ENCODE data around the gene SAMHD1. TPM values are rescaled to one million over a fixed set of nuclear protein-coding genes. Genes with fewer than 3 reads are reported as not detected.

The SAMHD1 gene
- total RNA-seq, 1 experiment from 2014 or later, result 12.9 TPM

DNA sequence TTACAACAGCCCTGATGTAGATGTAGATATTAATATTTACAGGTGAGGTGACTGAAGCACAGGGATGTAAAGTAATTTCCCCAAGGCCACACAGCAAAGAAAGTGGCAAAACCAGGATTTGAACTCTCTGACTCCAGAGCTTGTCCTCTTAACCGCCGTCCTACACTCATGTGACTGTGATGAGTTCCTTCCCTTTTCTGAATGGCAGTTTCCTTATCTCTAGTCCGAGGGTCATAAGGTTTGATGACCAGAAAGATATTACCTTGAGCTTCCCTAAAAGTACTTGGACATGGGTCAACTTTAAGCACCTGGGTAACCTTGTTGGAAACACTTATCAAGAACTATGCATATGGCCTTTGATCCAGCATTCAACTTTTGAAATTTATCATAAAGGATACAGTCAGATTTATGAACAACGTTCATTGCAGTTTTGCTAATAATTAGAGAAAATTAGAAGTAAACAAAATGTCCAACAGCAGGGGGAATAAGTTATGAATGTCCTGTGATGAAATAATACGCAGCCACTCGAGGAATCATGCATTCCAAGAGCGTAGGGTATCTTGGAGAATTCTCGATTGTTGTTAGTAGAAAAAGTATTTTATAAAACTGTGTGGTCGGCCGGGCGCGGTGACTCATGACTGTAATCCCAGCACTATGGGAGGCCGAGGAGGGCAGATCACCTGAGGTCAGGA is 77.9 kb downstream of the SAMHD1 start:
- DNase-seq (ENCODE audit: low read depth), result no peak

DNA sequence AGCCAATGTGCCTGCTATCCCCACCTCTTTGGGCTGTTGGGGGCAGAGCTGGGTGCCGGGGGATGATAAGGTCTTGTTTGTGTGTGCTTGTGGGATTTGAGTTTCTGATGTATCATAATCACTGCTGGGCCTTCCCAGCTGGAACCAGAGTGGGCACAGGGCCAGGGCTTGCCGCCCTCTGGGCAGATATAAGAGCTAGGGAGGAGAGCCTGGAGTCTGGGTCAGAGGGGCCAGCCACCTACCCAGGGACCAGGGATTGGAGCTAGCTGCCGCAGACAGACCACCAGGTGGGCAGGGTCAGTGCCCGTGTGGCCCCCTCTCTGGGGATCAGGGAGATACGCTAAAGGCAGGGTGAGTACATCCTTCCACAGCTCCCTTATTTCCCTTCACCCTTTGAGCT is 78.7 kb downstream of the SAMHD1 start:
- DNase-seq (ENCODE audit: low read depth), result no peak

DNA sequence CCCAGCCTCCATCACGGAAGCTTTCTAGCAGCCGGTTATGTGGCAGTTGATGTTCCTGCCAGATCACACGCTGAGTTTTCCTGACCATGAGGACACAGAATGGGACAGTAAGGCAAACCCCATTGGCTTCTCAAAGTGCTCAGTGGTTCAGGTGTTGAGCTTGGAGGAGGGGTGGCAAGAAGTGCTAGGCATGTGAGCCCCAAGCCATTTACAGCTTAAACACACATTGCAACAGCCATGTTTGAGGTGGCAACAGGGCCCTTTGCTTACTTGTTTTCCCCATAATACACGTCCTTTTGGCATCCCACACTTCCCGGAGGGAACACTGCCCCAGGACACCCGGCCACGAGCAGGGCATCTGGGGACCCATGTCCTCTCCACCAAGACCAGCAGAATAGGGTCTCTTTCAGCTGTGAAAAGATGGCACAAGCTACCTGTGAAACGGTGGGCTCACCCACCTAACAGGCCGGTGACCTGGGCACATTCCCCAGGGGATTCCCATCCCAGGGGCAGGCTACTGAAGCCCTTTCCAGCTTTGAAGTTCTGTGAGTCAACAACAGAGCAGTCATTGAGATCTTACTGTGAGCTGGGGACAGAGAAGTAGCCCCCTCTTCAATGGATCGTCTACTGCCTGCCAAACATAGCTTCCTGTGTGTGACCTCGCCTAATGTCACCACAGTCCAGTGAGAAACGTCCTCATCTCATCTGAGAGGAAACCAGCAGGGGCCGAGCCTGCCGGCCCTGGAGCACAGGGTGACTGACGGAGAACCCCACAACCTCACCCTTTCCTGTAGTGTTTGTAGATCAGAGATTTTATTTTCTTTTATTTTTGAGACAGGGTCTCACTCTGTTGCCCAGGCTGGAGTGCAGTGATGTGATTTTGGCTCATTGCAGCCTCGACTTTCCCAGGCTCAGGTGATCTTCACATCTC is 79.6 kb downstream of the SAMHD1 start:
- DNase-seq (ENCODE audit: low read depth), result no peak

DNA sequence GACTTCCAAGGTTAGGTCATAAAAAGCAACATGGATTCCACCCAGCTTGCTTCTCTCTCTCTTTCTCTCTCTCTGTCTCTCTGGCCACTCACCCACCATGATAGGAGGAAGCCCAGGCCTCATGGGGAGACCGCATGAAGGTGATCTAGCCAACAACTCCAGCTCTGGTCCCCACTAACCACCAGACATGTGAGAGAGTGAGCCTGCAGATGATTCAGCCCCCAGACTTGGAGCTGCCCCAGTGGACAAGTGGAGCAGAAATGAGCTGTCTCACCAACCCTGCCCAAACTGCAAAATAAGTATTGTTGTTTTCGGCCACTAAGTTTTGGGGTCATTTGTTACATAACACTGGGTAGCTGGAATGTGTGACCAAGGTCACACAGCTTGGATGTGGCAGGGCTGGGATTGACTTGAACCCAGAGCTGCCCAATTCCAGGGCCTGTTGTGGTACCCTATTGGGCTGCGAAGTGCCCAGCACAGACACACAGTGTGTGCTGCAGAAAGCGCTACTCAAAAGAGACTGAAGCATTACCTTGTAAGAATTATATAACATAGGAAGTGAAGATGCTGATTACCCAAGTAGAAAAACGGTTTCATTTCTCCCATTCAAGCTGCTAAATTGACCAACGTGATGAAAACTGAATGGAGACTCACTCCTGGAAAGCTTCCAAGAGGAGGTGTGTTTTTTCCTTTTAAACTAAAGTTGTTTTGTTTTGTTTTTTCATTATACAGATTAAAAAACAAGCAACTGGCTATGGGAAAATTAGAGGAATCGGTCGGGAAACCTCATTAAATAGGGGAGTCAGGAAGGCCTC is 84.6 kb downstream of the SAMHD1 start:
- peak; percentile 41 for DNase-seq (ENCODE audit: low read depth)

GRCh38 chr20:36866164-36866563 is 85.3 kb downstream of the SAMHD1 start:
- DNase-seq (ENCODE audit: low read depth), result no peak

DNA sequence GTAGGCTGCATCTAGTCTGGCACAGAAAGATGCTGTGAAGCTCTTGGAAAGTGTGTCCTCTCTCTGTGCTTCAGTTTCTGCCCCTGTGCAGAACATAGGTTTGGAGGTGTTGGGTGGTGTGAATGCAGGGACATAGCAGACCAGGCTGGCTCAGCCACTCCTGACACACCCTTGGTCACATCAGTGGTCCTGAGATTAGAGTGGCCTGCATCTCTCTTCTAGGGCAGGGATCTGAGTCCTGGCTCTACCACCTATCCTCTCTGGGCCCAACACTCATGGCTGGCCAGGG is 85.7 kb downstream of the SAMHD1 start:
- DNase-seq (ENCODE audit: low read depth), result no peak

GRCh38 chr20:36865076-36865860 is 86.2 kb downstream of the SAMHD1 start:
- no peak for DNase-seq (ENCODE audit: low read depth)

DNA sequence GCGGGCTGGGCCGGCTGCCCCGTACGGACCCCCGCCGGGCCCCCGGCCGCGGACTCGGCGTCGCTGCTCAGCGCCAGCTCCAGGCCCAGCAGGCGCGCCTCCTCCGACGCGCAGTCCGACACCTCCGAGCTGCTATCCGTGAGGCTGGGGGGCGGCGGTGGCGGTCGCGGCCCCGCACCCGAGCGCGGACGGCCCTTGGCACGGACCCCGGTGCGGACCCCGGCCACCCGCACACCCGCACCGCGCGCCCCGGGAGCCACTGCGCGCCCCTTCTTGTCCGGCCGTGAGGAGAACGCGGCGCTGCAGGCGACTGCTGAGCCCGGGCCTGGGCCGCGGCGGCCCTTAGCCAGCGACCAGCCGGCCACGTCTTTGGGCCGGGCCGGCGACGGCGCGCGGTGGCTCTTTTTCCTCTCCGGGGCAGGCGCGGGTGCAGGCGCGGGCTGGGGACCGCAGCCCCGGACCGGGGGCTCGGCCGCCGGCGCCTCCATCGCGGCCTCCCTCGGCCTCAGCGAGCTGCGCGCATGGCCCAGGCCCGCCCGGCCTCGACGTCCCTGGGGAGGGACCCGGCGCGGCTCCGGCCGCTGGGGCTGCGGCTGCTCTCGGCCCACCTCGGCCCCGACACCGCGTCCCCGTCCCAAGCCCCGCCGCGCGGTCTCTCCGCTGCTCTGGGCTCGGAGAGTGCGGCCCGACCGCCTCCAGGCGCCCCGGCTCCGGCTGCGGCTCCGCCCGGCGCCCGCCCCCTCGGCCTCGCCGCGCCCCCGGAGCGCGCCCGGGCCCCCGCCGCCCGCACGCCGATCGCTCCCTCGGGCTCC is 88.4 kb downstream of the SAMHD1 start:
- no peak for DNase-seq (ENCODE audit: low read depth)

- peak; percentile 89 for DNase-seq (ENCODE audit: low read depth)
Observed at GRCh38 chr20:36861875-36862801, 89.4 kb downstream of the SAMHD1 start.

DNA sequence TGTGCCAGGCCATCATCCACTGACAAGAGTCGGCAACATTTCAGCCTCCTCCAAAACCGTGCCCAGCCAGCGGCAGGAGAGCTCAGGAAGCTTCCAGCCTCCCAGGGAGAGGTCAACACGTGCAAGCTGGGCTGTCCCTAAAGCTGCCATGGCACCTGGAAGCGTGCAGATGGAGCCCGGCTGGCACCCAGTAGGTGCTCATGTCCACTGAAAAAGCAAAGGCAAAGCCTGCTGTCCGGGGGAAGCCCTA is 90.0 kb downstream of the SAMHD1 start:
- no peak for DNase-seq (ENCODE audit: low read depth)

DNA sequence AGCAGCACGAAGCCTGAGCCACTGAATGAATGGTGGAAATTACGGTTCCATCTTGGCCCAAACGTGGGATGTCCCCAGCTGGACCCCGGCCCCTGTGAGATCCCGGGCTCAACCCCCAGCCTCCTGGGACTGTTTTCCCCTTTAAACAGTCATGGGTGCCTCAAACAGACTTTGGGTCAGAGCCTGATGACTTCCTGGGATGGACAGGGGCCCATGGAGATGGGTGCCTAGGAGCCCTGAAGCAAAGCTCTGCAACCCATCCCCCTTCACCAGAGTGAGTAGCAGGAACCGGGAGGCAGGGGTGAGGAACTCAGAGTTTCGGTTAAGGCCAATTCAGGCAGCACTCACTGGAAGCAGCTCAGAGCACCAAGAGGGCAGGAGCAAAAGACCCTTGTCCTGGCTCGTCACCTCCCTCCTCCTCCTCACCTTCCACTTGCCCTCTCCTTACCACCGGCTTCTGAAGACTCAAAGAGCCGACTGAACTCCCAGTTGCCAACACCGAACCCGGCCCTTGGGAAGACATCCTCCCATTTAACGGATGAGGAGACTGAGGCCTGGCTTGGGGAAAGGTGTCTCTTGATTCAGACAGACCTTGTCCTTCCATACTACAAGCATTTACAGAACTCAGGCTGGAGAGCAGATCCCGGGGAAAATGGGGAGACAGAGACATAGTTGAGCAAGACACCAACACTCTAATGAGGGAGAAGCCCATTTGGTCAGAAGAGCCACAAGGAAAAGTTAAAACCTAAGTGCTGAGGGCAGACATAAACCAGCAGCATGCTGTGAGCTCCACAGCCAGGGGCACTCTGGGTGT is 90.5 kb downstream of the SAMHD1 start:
- no peak for DNase-seq (ENCODE audit: low read depth)

DNA sequence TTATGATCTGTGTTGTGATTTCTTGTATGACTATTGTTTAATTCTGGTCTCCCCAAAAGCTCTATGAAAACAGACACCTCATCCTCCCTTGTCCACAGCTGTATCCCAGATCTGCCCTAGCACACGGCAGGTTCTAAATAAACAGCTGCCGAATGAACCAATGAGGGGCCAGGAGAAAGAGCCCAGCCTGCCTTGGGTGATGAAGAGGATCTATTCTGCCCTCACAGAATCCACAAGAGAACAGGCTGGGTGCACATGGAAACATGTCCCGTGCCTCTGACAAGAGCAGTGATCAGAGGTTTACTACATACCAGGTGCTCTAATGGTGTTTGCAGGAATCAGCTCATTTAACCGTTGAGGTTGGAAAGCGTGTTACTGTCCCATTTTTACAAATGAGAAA is 91.2 kb downstream of the SAMHD1 start:
- no peak for DNase-seq (ENCODE audit: low read depth)

GRCh38 chr20:36859700-36860330 is 91.7 kb downstream of the SAMHD1 start:
- DNase-seq (ENCODE audit: low read depth), result no peak

DNA sequence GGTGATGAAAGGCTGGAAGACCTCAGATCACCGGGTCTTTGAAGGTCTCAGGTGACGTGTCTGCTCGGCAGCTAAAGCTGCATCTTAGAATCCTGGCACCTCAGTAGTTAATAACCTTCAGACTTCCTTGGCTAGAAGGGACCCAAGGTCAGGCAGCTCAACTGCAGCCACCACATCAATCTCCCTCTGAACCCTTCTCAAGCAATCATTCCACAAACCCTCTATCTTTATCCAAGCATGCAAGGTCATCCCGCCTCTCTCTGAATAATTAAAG is 92.3 kb downstream of the SAMHD1 start:
- no peak for DNase-seq (ENCODE audit: low read depth)

DNA sequence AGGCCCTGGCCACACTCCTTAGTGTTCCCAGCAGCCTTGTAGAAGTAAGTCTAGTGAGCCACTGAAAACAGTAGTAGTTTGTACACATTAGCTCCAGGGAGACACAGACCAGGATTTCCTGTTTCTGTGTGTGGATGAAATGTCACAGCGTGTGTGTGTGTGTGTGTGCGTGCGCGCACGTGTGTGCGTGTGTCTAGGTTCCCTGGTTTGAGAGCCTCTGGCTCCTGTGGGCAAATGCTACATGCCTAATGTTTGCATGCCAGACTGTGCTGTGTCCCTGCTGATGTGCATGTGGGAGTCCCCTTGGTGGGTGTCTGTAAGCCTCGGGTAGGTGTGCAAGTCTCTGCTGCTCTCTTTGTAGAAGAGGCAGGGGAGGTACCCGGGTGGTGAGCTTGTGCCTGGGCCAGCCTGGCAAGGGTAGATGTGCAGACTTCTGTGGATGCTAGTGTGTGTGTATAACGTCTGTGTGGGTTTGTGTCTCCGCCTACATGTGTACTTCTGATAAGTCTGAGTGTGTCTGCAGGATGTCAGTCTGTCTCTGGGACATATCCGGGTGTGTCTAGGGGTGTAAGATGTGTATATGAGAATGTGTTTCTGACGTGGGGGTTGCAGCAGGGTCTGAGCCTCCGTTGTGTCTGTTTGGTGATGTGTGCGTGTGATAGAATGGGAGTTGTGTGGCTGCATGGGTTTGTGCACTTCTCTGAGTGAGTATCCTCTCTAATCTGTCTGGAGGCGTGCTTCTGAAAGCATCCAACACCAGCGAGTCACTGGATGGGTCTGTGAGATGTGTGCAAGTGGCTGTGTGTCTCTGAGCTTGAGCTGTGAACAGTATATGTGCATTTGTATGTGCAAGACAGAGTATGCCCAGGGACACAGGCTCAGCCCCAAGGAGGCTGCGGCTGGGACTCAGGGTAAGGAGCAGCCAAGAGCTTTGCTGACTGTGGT is 94.5 kb downstream of the SAMHD1 start:
- peak; percentile 38 for DNase-seq (ENCODE audit: low read depth)

- peak; percentile 52 for DNase-seq (ENCODE audit: low read depth)
Observed at GRCh38 chr20:36856195-36856594, 95.3 kb downstream of the SAMHD1 start.

DNA sequence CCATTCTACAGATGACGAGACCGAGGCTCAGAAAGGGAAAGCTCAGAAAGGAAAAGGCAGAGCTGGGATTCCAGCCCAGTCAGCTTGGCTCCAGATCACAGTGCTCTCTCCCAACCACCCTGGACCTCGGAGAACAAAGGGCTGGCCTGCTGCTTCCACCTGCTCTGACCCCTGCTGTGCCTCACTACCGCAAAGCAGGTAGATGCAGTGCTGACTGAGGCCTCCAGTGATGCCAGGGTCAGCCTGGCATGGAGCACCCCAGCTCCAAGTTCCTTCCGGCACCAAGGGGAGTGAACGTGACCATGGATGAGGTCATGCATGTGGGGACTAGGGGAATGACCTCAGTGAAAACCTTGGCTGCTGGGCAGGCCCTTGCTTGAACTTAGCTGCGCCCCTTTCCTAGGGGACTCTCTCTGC is 96.3 kb downstream of the SAMHD1 start:
- no peak for DNase-seq (ENCODE audit: low read depth)
